Cardiac fibroblast (primary cell): ENCODE data around the gene LPP.

ENCODE experiments used
- DNase-seq, 2 donors: peaks; one replicate each; pipeline versions ENCODE4 v3.0.0 to v3.0.0-alpha.2; 2010; ENCODE audit warnings: low read depth in 2 of 2
- H3K4me3 ChIP-seq, 2 donors: replicated peaks in 1 of 2; 1 replicate in 1 of 2; 2 replicates in 1 of 2; pipeline ENCODE4 v1.5.1; 2011; ENCODE audit warnings: low read depth in 2 of 2, low read length in 2 of 2, mild to moderate bottlenecking in 2 of 2, moderate library complexity in 1 of 2
- CTCF ChIP-seq: IDR thresholded peaks from one replicate; pipeline ENCODE4 v1.5.1; 2011; ENCODE audit warnings: low read depth, mild to moderate bottlenecking, low read length, inconsistent platforms

LPP gene

GRCh38 chr3:188687389-188687788 is 533.4 kb downstream of the LPP start:
- no peak overlapping the region for H3K4me3 ChIP-seq
- peak; percentile 44 to 93 for DNase-seq
- TF ChIP-seq CTCF, result peak; percentile 50

- no peak overlapping the region for H3K4me3 ChIP-seq
- peak; percentile 89 to 95 for DNase-seq
Measured at GRCh38 chr3:188689101-188689574, 535.2 kb downstream of the LPP start.

GRCh38 chr3:188690064-188690463 is 536.1 kb downstream of the LPP start:
- DNase-seq, result no peak
- no peak overlapping the region for H3K4me3 ChIP-seq
- TF ChIP-seq CTCF, result no peak

More at GRCh38 chr3:188689101-188689574, 535.2 kb downstream of the LPP start:
- no peak for TF ChIP-seq CTCF

GRCh38 chr3:188691004-188691403 is 537.0 kb downstream of the LPP start:
- no peak for TF ChIP-seq CTCF
- no peak overlapping the region for H3K4me3 ChIP-seq
- no peak for DNase-seq

GRCh38 chr3:188691665-188692064 is 537.7 kb downstream of the LPP start:
- DNase-seq, result no peak
- TF ChIP-seq CTCF, result no peak
- H3K4me3 ChIP-seq, result no peak overlapping the region

- no peak overlapping the region for H3K4me3 ChIP-seq
- no peak for TF ChIP-seq CTCF
- no peak for DNase-seq
Measured at GRCh38 chr3:188692700-188693099, 538.7 kb downstream of the LPP start.

- no peak overlapping the region for H3K4me3 ChIP-seq
- no peak for TF ChIP-seq CTCF
- DNase-seq, result no peak
Measured at GRCh38 chr3:188693435-188693834, 539.5 kb downstream of the LPP start.
